LNCaP clone FGC (cell line): ENCODE measurements around the gene CDC42BPA.
A peak's percentile ranks its signal among the peaks of the same experiment; 100 is the strongest.

Experiments used
- DNase-seq: peaks from one replicate; pipeline ENCODE4 v3.0.0-alpha.2; 2011; ENCODE audit warnings: low read depth
- H3K4me3 ChIP-seq: 2 replicates; pipeline ENCODE4 v1.5.1; 2011; ENCODE audit warnings: mild to moderate bottlenecking, low read depth, low read length, control low read depth
- CTCF ChIP-seq: IDR thresholded peaks from 2 replicates; pipeline ENCODE4 v1.5.1; 2012; ENCODE audit warnings: mild to moderate bottlenecking; ENCODE audit not compliant: control insufficient read depth, insufficient read depth; ENCODE audit errors: extremely low read depth

The CDC42BPA gene

GRCh38 chr1:227257964-227258363 is 60.3 kb downstream of the CDC42BPA start:
- no peak for DNase-seq
- no peak for TF ChIP-seq CTCF
- H3K4me3 ChIP-seq: no peak overlapping the region

GRCh38 chr1:227255086-227255732 is 63.1 kb downstream of the CDC42BPA start:
- no peak overlapping the region for H3K4me3 ChIP-seq
- TF ChIP-seq CTCF: no peak
- DNase-seq: peak; percentile 22

- TF ChIP-seq CTCF: no peak
- H3K4me3 ChIP-seq: no peak overlapping the region
- DNase-seq: no peak
Measured at GRCh38 chr1:227253065-227253464, 65.2 kb downstream of the CDC42BPA start.

GRCh38 chr1:227245613-227246320 is 72.5 kb downstream of the CDC42BPA start:
- no peak overlapping the region for H3K4me3 ChIP-seq
- TF ChIP-seq CTCF: no peak
- no peak for DNase-seq

GRCh38 chr1:227244339-227245118 is 73.8 kb downstream of the CDC42BPA start:
- DNase-seq: no peak
- no peak overlapping the region for H3K4me3 ChIP-seq
- TF ChIP-seq CTCF: no peak

- no peak for TF ChIP-seq CTCF
- H3K4me3 ChIP-seq: no peak overlapping the region
- no peak for DNase-seq
Measured at GRCh38 chr1:227242811-227243682, 75.2 kb downstream of the CDC42BPA start.
